HEK293 (cell line): ENCODE measurements around the gene TMEM164.

Experiments used
- CTCF ChIA-PET: fragments of 350-600 bp; formaldehyde crosslinking; extraction: SDS; loops from one replicate; lab custom pipeline; 2021; ENCODE audit warnings: antibody characterized with exemption; lab: Yijun Ruan, JAX
- POLR2A ChIA-PET: fragments of 300-600 bp; formaldehyde crosslinking; extraction: SDS; loops from one replicate; lab custom pipeline; 2020; ENCODE audit warnings: antibody characterized with exemption, inconsistent platforms; lab: Yijun Ruan, JAX
- H3K27ac ChIP-seq: fragments of 200-500 bp; sonication (Bioruptor generic); 2 replicates; pipeline ENCODE4 v1.5.1; 2014; ENCODE audit warnings: low read depth, low read length, control low read depth, inconsistent platforms; ENCODE audit errors: extremely low read depth
- H3K36me3 ChIP-seq, 2 experiments: fragments of 200-500 bp in 1 of 2; sonication (Bioruptor generic) in 1 of 2; 1 replicate in 1 of 2; 2 replicates in 1 of 2; pipeline ENCODE4 v1.5.1; 2014 to 2017; ENCODE audit warnings: inconsistent platforms in 2 of 2, low read length in 2 of 2; ENCODE audit not compliant: control insufficient read depth in 2 of 2, insufficient read depth in 1 of 2
- H3K4me1 ChIP-seq: fragments of 200-500 bp; sonication (Bioruptor generic); 2 replicates; pipeline ENCODE4 v1.5.1; 2014; ENCODE audit warnings: mild to moderate bottlenecking, low read length, inconsistent platforms; ENCODE audit not compliant: control insufficient read depth, insufficient read depth
- H3K4me3 ChIP-seq: 2 replicates; pipeline ENCODE4 v1.5.1; 2011; ENCODE audit warnings: low read depth, mild to moderate bottlenecking, control low read depth, low read length, moderate library complexity
- H3K9me3 ChIP-seq: fragments of 200-500 bp; sonication (Bioruptor generic); 2 replicates; pipeline ENCODE4 v1.5.1; 2014; ENCODE audit warnings: low read depth, low read length, inconsistent platforms; ENCODE audit not compliant: control insufficient read depth, insufficient read depth
- EGR2 ChIP-seq: fragments of 450-650 bp; formaldehyde crosslinking; IDR thresholded peaks from 2 replicates; pipeline ENCODE4 v1.5.1; 2016; ENCODE audit warnings: low read depth, missing biosample characterization, missing genetic modification characterization
- ELK4 ChIP-seq: IDR thresholded peaks from 2 replicates; pipeline ENCODE4 v1.6.1; 2011; ENCODE audit warnings: mild to moderate bottlenecking, low read depth, low read length, borderline replicate concordance
- GLI2 ChIP-seq: fragments of 450-650 bp; formaldehyde crosslinking; IDR thresholded peaks from 2 replicates; pipeline ENCODE4; 2017; ENCODE audit warnings: missing biosample characterization, missing genetic modification characterization, low read depth, borderline replicate concordance
- HOXC10 ChIP-seq: sonication (generic); formaldehyde crosslinking; IDR thresholded peaks from 2 replicates; pipeline ENCODE4 v1.8.1; 2023; ENCODE audit warnings: mild to moderate bottlenecking, missing genetic modification reagents
- KLF8 ChIP-seq: fragments of 450-650 bp; formaldehyde crosslinking; IDR thresholded peaks from 2 replicates; pipeline ENCODE4 v1.5.1; 2016; ENCODE audit warnings: missing biosample characterization, missing genetic modification characterization
- OSR2 ChIP-seq: fragments of 450-650 bp; formaldehyde crosslinking; IDR thresholded peaks from 2 replicates; pipeline ENCODE4 v1.5.1; 2016; ENCODE audit warnings: missing biosample characterization, missing genetic modification characterization
- PRDM1 ChIP-seq: fragments of 450-650 bp; formaldehyde crosslinking; IDR thresholded peaks from 2 replicates; pipeline ENCODE4; 2016; ENCODE audit warnings: missing biosample characterization, missing genetic modification characterization
- SP7 ChIP-seq: fragments of 450-650 bp; formaldehyde crosslinking; IDR thresholded peaks from 2 replicates; pipeline ENCODE4 v1.5.1; 2016; ENCODE audit warnings: missing biosample characterization, missing genetic modification characterization
- TCF7L2 ChIP-seq: IDR thresholded peaks from 2 replicates; pipeline ENCODE4 v1.6.1; 2011; ENCODE audit warnings: low read depth, mild to moderate bottlenecking, inconsistent platforms, low read length, moderate library complexity, borderline replicate concordance
- ZBTB48 ChIP-seq: fragments of 450-650 bp; formaldehyde crosslinking; IDR thresholded peaks from 2 replicates; pipeline ENCODE4 v1.5.1; 2016; ENCODE audit warnings: missing biosample characterization, missing genetic modification characterization
- ZFP3 ChIP-seq: fragments of 450-650 bp; formaldehyde crosslinking; IDR thresholded peaks from 2 replicates; pipeline ENCODE4 v1.5.1; 2016; ENCODE audit warnings: low read depth, missing biosample characterization, missing genetic modification characterization
- ZNF112 ChIP-seq: fragments of 450-650 bp; formaldehyde crosslinking; IDR thresholded peaks from 2 replicates; pipeline ENCODE4 v1.5.0; 2017; ENCODE audit warnings: missing biosample characterization, missing genetic modification characterization
- ZNF132 ChIP-seq: fragments of 450-650 bp; formaldehyde crosslinking; IDR thresholded peaks from 2 replicates; pipeline ENCODE4 v1.5.1; 2017; ENCODE audit warnings: missing biosample characterization, missing genetic modification characterization, borderline replicate concordance
- ZNF274 ChIP-seq, 2 experiments: fragments of 200-500 bp in 1 of 2; fragments of 450-650 bp in 1 of 2; sonication (Bioruptor generic) in 1 of 2; formaldehyde crosslinking in 1 of 2; IDR thresholded peaks; 2 replicates each; pipeline versions ENCODE4 v1.5.1 to v1.6.1; 2014 to 2016; ENCODE audit warnings: borderline replicate concordance in 1 of 2, inconsistent platforms in 1 of 2, low read length in 1 of 2, missing biosample characterization in 1 of 2, missing genetic modification characterization in 1 of 2
- ZNF311 ChIP-seq: fragments of 450-650 bp; formaldehyde crosslinking; IDR thresholded peaks from 2 replicates; pipeline ENCODE4 v1.5.1; 2017; ENCODE audit warnings: missing biosample characterization, missing genetic modification characterization, borderline replicate concordance
- ZNF394 ChIP-seq: fragments of 450-650 bp; formaldehyde crosslinking; IDR thresholded peaks from 2 replicates; pipeline ENCODE4 v1.5.1; 2016; ENCODE audit warnings: missing biosample characterization, missing genetic modification characterization, mild to moderate bottlenecking, moderate library complexity, borderline replicate concordance
- ZNF449 ChIP-seq: fragments of 450-650 bp; formaldehyde crosslinking; IDR thresholded peaks from 2 replicates; pipeline ENCODE4 v1.5.1; 2017; ENCODE audit warnings: missing biosample characterization, mild to moderate bottlenecking, missing genetic modification characterization, moderate library complexity
- ZNF510 ChIP-seq: fragments of 450-650 bp; formaldehyde crosslinking; IDR thresholded peaks from 2 replicates; pipeline ENCODE4 v1.5.1; 2018; ENCODE audit warnings: mild to moderate bottlenecking, missing genetic modification characterization, missing biosample characterization; ENCODE audit not compliant: insufficient replicate concordance
- ZNF529 ChIP-seq: fragments of 450-650 bp; formaldehyde crosslinking; IDR thresholded peaks from 2 replicates; pipeline ENCODE4 v1.5.1; 2017; ENCODE audit warnings: missing genetic modification characterization, missing biosample characterization; ENCODE audit not compliant: insufficient replicate concordance
- ZNF600 ChIP-seq: fragments of 450-650 bp; formaldehyde crosslinking; IDR thresholded peaks from 2 replicates; pipeline ENCODE4 v1.5.1; 2016; ENCODE audit warnings: missing biosample characterization, missing genetic modification characterization
- ZNF837 ChIP-seq: fragments of 450-650 bp; formaldehyde crosslinking; IDR thresholded peaks from 2 replicates; pipeline ENCODE4 v1.5.1; 2016; ENCODE audit warnings: missing biosample characterization, missing genetic modification characterization
- TF ChIP-seq, protein P1 (sequence below): fragments of 450-650 bp; formaldehyde crosslinking; IDR thresholded peaks from 2 replicates; pipeline ENCODE4 v1.5.0; 2017; ENCODE audit warnings: missing biosample characterization, missing genetic modification characterization, borderline replicate concordance
- TF ChIP-seq, protein P2 (sequence below): fragments of 450-650 bp; formaldehyde crosslinking; IDR thresholded peaks from 2 replicates; pipeline ENCODE4 v1.5.1; 2016; ENCODE audit warnings: missing biosample characterization, missing genetic modification characterization
- TF ChIP-seq, protein P3 (sequence below): fragments of 450-650 bp; formaldehyde crosslinking; IDR thresholded peaks from 2 replicates; pipeline ENCODE4 v1.5.1; 2016; ENCODE audit warnings: missing biosample characterization, missing genetic modification characterization
- TF ChIP-seq, protein P4 (sequence below): fragments of 450-650 bp; formaldehyde crosslinking; IDR thresholded peaks from 2 replicates; pipeline ENCODE4 v1.5.1; 2017; ENCODE audit warnings: missing biosample characterization, missing genetic modification characterization

Gene TMEM164

GRCh38 chrX:110022599-110023448, 19.9 kb downstream of the TMEM164 start:
- no peak overlapping the region for H3K27ac ChIP-seq
- CTCF ChIA-PET, result interaction anchor here (0.6 to 1.4 kb wide), 4 partner anchors 54 to 309 kb away, joined by 3 read pairs; no protein-coding TSS in a partner anchor
- TF ChIP-seq HOXC10 (CRISPR knock-in tag) (no peak), ZNF132 (no peak), TCF7L2 (peak; percentile 57; the same call in 1 of the 2 replicates), ZNF600 (tag by site-specific recombination) (no peak), KLF8 (tag by site-specific recombination) (no peak), ELK4 (no peak), OSR2 (tag by site-specific recombination) (peak; percentile 60; the same call in 1 of the 2 replicates), ZNF274 (IDR thresholded peaks at IDR 0.05; ENCODE audit: low read length) (no peak), ZNF274 (tag by site-specific recombination; IDR thresholded peaks at IDR 0.05; ENCODE audit: borderline replicate concordance) (no peak), SP7 (tag by site-specific recombination) (peak; percentile 54; the same call in 1 of the 2 replicates), GLI2 (no peak), ZNF529 (tag by site-specific recombination) (no peak), ZBTB48 (tag by site-specific recombination) (no peak), PRDM1 (tag by site-specific recombination) (no peak), ZFP3 (no peak), ZNF449 (no peak), ZNF837 (tag by site-specific recombination) (no peak), ZNF510 (tag by site-specific recombination) (no peak), ZNF112 (tag by site-specific recombination) (no peak), ZNF311 (no peak), EGR2 (tag by site-specific recombination) (no peak), ZNF394 (tag by site-specific recombination) (no peak)
- TF ChIP-seq, protein P1, sequence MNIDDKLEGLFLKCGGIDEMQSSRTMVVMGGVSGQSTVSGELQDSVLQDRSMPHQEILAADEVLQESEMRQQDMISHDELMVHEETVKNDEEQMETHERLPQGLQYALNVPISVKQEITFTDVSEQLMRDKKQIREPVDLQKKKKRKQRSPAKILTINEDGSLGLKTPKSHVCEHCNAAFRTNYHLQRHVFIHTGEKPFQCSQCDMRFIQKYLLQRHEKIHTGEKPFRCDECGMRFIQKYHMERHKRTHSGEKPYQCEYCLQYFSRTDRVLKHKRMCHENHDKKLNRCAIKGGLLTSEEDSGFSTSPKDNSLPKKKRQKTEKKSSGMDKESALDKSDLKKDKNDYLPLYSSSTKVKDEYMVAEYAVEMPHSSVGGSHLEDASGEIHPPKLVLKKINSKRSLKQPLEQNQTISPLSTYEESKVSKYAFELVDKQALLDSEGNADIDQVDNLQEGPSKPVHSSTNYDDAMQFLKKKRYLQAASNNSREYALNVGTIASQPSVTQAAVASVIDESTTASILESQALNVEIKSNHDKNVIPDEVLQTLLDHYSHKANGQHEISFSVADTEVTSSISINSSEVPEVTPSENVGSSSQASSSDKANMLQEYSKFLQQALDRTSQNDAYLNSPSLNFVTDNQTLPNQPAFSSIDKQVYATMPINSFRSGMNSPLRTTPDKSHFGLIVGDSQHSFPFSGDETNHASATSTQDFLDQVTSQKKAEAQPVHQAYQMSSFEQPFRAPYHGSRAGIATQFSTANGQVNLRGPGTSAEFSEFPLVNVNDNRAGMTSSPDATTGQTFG, result no peak
- TF ChIP-seq, protein P2, sequence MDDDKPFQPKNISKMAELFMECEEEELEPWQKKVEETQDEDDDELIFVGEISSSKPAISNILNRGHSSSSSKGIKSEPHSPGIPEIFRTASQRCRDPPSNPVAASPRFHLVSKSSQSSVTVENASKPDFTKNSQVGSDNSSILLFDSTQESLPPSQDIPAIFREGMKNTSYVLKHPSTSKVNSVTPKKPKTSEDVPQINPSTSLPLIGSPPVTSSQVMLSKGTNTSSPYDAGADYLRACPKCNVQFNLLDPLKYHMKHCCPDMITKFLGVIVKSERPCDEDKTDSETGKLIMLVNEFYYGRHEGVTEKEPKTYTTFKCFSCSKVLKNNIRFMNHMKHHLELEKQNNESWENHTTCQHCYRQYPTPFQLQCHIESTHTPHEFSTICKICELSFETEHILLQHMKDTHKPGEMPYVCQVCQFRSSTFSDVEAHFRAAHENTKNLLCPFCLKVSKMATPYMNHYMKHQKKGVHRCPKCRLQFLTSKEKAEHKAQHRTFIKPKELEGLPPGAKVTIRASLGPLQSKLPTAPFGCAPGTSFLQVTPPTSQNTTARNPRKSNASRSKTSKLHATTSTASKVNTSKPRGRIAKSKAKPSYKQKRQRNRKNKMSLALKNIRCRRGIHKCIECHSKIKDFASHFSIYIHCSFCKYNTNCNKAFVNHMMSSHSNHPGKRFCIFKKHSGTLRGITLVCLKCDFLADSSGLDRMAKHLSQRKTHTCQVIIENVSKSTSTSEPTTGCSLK, result no peak
- TF ChIP-seq, protein P3, sequence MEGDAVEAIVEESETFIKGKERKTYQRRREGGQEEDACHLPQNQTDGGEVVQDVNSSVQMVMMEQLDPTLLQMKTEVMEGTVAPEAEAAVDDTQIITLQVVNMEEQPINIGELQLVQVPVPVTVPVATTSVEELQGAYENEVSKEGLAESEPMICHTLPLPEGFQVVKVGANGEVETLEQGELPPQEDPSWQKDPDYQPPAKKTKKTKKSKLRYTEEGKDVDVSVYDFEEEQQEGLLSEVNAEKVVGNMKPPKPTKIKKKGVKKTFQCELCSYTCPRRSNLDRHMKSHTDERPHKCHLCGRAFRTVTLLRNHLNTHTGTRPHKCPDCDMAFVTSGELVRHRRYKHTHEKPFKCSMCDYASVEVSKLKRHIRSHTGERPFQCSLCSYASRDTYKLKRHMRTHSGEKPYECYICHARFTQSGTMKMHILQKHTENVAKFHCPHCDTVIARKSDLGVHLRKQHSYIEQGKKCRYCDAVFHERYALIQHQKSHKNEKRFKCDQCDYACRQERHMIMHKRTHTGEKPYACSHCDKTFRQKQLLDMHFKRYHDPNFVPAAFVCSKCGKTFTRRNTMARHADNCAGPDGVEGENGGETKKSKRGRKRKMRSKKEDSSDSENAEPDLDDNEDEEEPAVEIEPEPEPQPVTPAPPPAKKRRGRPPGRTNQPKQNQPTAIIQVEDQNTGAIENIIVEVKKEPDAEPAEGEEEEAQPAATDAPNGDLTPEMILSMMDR (tag by site-specific recombination), result no peak
- TF ChIP-seq, protein P4, sequence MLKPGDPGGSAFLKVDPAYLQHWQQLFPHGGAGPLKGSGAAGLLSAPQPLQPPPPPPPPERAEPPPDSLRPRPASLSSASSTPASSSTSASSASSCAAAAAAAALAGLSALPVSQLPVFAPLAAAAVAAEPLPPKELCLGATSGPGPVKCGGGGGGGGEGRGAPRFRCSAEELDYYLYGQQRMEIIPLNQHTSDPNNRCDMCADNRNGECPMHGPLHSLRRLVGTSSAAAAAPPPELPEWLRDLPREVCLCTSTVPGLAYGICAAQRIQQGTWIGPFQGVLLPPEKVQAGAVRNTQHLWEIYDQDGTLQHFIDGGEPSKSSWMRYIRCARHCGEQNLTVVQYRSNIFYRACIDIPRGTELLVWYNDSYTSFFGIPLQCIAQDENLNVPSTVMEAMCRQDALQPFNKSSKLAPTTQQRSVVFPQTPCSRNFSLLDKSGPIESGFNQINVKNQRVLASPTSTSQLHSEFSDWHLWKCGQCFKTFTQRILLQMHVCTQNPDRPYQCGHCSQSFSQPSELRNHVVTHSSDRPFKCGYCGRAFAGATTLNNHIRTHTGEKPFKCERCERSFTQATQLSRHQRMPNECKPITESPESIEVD (tag by site-specific recombination), result 0 out of 2 replicates have a peak, but pooled peaks have one; percentile 7

More at GRCh38 chrX:110022599-110023448, 19.9 kb downstream of the TMEM164 start:
- no peak overlapping the region for H3K4me3 ChIP-seq
- peaks cover 20% of the 10 kb centered on the region for H3K4me1 ChIP-seq
- H3K36me3 ChIP-seq, result peaks cover 3 to 7% of the 10 kb centered on the region in 2 experiments; a peak in 1 of 3 replicates
- no peaks in the 10 kb centered on the region for H3K9me3 ChIP-seq
- POLR2A ChIA-PET, result no interaction called here
